Stomach (tissue), 4 donors: Measurements from ENCODE around the gene RASD1.

Experiments used
- EP300 ChIP-seq: sonication (generic); formaldehyde crosslinking; IDR thresholded peaks from one replicate; pipeline ENCODE4 v1.6.1; 2017; ENCODE audit warnings: antibody characterized with exemption
- POLR2A ChIP-seq, 4 donors: fragments of 450-650 bp; IDR thresholded peaks; one replicate each; pipeline ENCODE4 v1.6.1; 2016; ENCODE audit warnings: antibody characterized with exemption in 4 of 4, control low read depth in 2 of 4, mild to moderate bottlenecking in 1 of 4, moderate library complexity in 1 of 4
- POLR2AphosphoS5 ChIP-seq, 3 donors: sonication (generic); formaldehyde crosslinking; IDR thresholded peaks; one replicate each; pipeline ENCODE4 v1.6.1; 2016; ENCODE audit warnings: antibody characterized with exemption in 3 of 3
- TF ChIP-seq, protein P1 (sequence below), 7 experiments: fragments of 450-650 bp in 4 of 7; fragments of 200-600 bp in 3 of 7; sonication (generic) in 3 of 7; IDR thresholded peaks; one replicate each; pipeline ENCODE4 v1.5.1; 2016 to 2019; ENCODE audit warnings: antibody characterized with exemption in 7 of 7, control low read depth in 2 of 7, mild to moderate bottlenecking in 1 of 7

DNA sequence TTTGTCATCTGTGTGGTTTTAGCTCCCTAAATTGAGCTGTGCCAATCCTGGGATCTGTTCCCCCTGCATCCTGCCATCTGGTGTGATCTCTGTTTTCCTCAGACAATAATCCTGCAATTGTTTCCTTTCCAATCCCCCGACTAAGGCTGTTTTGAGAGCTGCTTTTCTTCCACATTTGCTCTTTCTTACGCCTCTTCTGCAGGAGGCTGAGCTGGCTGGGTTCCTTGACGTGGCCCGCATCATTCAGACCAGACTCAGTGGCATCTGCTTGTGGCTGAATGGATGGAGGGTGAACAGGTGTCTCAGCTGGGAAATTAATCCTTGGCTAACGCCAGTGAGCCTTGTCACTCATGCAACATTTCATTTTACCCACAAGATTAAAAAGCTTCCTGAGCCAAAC is 29.2 kb downstream of the RASD1 start:
- TF ChIP-seq POLR2A (IDR thresholded peaks at IDR 0.05) (no peak), EP300 (no peak), POLR2AphosphoS5 (IDR thresholded peaks at IDR 0.05) (no peak)
- TF ChIP-seq, protein P1, sequence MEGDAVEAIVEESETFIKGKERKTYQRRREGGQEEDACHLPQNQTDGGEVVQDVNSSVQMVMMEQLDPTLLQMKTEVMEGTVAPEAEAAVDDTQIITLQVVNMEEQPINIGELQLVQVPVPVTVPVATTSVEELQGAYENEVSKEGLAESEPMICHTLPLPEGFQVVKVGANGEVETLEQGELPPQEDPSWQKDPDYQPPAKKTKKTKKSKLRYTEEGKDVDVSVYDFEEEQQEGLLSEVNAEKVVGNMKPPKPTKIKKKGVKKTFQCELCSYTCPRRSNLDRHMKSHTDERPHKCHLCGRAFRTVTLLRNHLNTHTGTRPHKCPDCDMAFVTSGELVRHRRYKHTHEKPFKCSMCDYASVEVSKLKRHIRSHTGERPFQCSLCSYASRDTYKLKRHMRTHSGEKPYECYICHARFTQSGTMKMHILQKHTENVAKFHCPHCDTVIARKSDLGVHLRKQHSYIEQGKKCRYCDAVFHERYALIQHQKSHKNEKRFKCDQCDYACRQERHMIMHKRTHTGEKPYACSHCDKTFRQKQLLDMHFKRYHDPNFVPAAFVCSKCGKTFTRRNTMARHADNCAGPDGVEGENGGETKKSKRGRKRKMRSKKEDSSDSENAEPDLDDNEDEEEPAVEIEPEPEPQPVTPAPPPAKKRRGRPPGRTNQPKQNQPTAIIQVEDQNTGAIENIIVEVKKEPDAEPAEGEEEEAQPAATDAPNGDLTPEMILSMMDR (IDR thresholded peaks at IDR 0.05): no peak
